Endothelial cell (in vitro differentiated cells): Measurements from ENCODE around the gene PHC2. TPM values are rescaled to one million over a fixed set of nuclear protein-coding genes. Genes with fewer than 3 reads are reported as not detected.

ENCODE experiments used
- DNase-seq: peaks from one replicate; pipeline ENCODE4 v3.0.0; 2021; ENCODE audit warnings: low spot score
- H3K27ac Mint-ChIP-seq: one replicate; pipeline ENCODE4 v1.8.0; 2021; ENCODE audit warnings: mixed read lengths, inconsistent platforms; ENCODE audit not compliant: unreplicated experiment
- H3K27me3 Mint-ChIP-seq: one replicate; pipeline ENCODE4 v1.8.0; 2021; ENCODE audit warnings: mild to moderate bottlenecking, moderate library complexity, mixed read lengths, inconsistent platforms; ENCODE audit not compliant: unreplicated experiment
- H3K36me3 Mint-ChIP-seq: one replicate; pipeline ENCODE4 v1.8.0; 2021; ENCODE audit warnings: mild to moderate bottlenecking, low read depth, mixed read lengths, inconsistent platforms; ENCODE audit not compliant: unreplicated experiment
- H3K4me1 Mint-ChIP-seq: one replicate; pipeline ENCODE4 v1.8.0; 2021; ENCODE audit warnings: mild to moderate bottlenecking, mixed read lengths, inconsistent platforms; ENCODE audit not compliant: unreplicated experiment
- H3K4me3 Mint-ChIP-seq: one replicate; pipeline ENCODE4 v1.8.0; 2021; ENCODE audit warnings: mild to moderate bottlenecking, mixed read lengths, inconsistent platforms; ENCODE audit not compliant: unreplicated experiment
- H3K9me3 Mint-ChIP-seq: one replicate; pipeline ENCODE4 v1.8.0; 2021; ENCODE audit warnings: mixed read lengths, inconsistent platforms; ENCODE audit not compliant: unreplicated experiment
- CTCF ChIP-seq: fragments of 200-600 bp; sonication (generic); IDR thresholded peaks from one replicate; pipeline ENCODE4 v1.5.0; 2021; ENCODE audit warnings: antibody characterized with exemption; ENCODE audit not compliant: unreplicated experiment
- total RNA-seq: library from RNA; stranded (reverse); fragmentation: NEBNext Ultra II Directional; extraction: Animal tissue kit (Norgen Biotek cat#: 25700); gene quantifications from one replicate; pipeline ENCODE4 v1.2.1, GENCODE V29; 2021; ENCODE audit not compliant: unreplicated experiment

PHC2 gene
- total RNA-seq, 1 donor from 2014 or later, result 177 TPM

- Mint-ChIP-seq H3K27me3 (peaks cover 10% of the 10 kb centered on the region), H3K9me3 (no peaks in the 10 kb centered on the region), H3K4me1 (peaks cover 19% of the 10 kb centered on the region), H3K27ac (no peak overlapping the region), H3K36me3 (no peaks in the 10 kb centered on the region), H3K4me3 (no peak overlapping the region)
- TF ChIP-seq CTCF, result no peak
- DNase-seq, result no peak
These were observed 40.5 kb upstream of the PHC2 start for GRCh38 chr1:33471416-33471815.

DNA sequence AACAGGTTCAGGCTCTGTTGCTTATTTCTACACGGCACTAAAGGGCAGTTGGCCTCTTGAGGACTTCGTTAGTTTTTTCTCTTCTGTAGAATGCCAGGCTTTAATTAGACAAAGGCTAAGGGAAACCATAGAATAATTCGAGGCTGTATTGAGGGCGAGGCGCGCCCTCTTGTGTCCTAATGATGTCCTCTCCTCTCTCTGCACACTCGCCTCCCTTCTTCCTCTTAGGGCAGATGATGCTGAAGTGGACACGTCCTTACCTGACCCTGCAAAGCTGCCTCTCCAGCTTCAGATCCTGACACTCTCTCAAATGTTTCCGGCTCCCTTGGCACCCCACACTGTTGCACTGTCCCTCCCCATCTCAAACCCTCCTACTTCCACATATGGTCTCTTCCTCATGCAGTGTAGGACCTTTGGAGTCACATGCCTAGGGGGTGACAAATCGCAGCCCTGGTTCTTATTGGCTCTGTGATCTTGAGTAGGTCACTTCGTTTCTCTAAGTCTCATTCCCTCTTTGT, 39.7 kb upstream of the PHC2 start:
- peak; percentile 64 for DNase-seq
- H3K4me3 Mint-ChIP-seq, result no peak overlapping the region
- no peaks in the 10 kb centered on the region for H3K36me3 Mint-ChIP-seq
- TF ChIP-seq CTCF, result peak; percentile 47
- H3K27me3 Mint-ChIP-seq, result peaks cover 10% of the 10 kb centered on the region
- no peak overlapping the region for H3K27ac Mint-ChIP-seq
- peaks cover 19% of the 10 kb centered on the region for H3K4me1 Mint-ChIP-seq
- no peaks in the 10 kb centered on the region for H3K9me3 Mint-ChIP-seq

DNA sequence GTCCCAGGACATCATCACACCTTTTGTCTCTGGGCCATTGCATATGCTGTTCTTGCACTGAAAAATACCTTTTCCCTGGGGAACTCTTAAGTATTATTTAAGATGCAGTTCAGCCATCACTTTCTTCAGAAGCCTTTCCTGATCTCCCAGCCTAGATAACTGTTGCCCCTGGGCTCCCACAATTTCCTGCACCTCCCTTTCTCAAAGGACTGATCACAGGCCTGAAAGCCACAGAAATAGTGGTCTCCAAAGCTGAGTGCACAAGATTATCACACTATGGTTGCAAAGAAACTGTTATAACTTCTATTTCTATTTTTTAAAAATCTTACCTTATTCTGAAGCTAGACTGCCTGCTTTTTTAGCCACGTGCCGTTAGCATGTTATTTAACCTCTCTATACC, 38.8 kb upstream of the PHC2 start:
- no peaks in the 10 kb centered on the region for H3K9me3 Mint-ChIP-seq
- peaks cover 10% of the 10 kb centered on the region for H3K27me3 Mint-ChIP-seq
- no peak for DNase-seq
- H3K36me3 Mint-ChIP-seq, result no peaks in the 10 kb centered on the region
- no peak overlapping the region for H3K4me3 Mint-ChIP-seq
- H3K4me1 Mint-ChIP-seq, result peaks cover 19% of the 10 kb centered on the region
- no peak for TF ChIP-seq CTCF
- H3K27ac Mint-ChIP-seq, result no peak overlapping the region

GRCh38 chr1:33468967-33469366, 38.1 kb upstream of the PHC2 start:
- Mint-ChIP-seq H3K27ac (peak overlapping the region; percentile 62), H3K4me1 (peaks cover 19% of the 10 kb centered on the region), H3K27me3 (peaks cover 10% of the 10 kb centered on the region), H3K4me3 (no peak overlapping the region), H3K36me3 (no peaks in the 10 kb centered on the region), H3K9me3 (no peaks in the 10 kb centered on the region)
- no peak for DNase-seq
- TF ChIP-seq CTCF, result no peak

DNA sequence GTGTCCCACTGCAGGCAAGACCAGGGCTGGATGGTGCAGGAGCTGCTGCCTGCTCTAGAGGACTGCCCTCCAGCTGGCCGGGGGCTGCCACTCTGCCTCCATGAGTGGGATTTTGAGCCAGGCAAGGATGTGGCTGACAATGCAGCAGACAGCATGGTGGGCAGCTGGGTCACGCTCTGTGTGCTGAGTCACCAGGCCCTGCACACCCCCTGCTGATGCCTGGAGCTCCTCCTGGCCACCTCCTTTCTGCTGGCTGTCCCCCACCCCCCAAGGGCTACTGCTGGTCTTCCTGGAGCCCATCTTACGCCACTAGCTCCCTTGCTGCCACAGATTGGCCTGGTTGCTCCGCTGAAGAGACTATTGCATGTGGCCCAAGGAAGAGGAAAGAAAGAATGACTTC, 37.6 kb upstream of the PHC2 start:
- Mint-ChIP-seq H3K27ac (peak overlapping the region; percentile 62), H3K9me3 (no peaks in the 10 kb centered on the region), H3K36me3 (no peaks in the 10 kb centered on the region), H3K4me3 (no peak overlapping the region), H3K4me1 (peaks cover 17% of the 10 kb centered on the region), H3K27me3 (peaks cover 9% of the 10 kb centered on the region)
- TF ChIP-seq CTCF, result no peak
- no peak for DNase-seq
